ENCODE data around the gene WDR82.

DNA sequence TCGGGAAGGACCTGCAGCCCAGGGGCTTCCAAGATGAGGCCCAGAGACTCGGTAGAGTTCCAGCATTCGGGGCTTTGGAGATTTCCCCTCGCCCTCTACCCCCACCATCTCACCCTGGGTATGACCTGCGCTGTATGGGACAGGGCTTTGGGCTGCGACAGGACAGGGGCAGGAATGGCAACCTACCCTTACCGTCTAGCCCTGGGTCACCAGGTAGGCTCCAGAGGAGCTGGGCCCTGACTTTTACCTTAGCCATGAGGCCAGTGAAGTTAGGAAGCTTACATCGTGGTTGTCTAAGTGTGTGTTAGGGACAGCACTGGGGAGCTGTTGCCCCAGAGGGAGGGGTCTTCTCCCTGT is 32.2 kb downstream of the WDR82 start:
- TF ChIP-seq CTCF (IDR thresholded peaks at IDR 0.05) (no peak), POLR2A (IDR thresholded peaks at IDR 0.05) (no peak), POLR2AphosphoS5 (IDR thresholded peaks at IDR 0.05) (no peak), EP300 (IDR thresholded peaks at IDR 0.05) (no peak)

All from upper lobe of left lung (tissue), 4 donors.